Panc1 (cell line): Measurements from ENCODE around the gene NPB. TPM values are rescaled to one million over a fixed set of nuclear protein-coding genes. Genes with fewer than 3 reads are reported as not detected.

Source experiments
- ATAC-seq: fragments of 200-7000 bp; cut with Tn5 transposase; 2 replicates; pipeline ENCODE4 v1.9.1; 2020; ENCODE audit warnings: mild to moderate bottlenecking, moderate library complexity
- BruUV-seq: library from RNA; stranded (reverse); fragments of 400-500 nt; replicated peaks from 2 replicates; lab custom pipeline; 2021; lab: Mats Ljungman, UMichigan
- CTCF ChIA-PET: fragments of 300-600 bp; sonication (Branson Sonifier 250); formaldehyde crosslinking; loops from one replicate; lab custom pipeline; 2022; ENCODE audit warnings: antibody characterized with exemption; lab: Charles Lee
- POLR2A ChIA-PET: fragments of 300-600 bp; sonication (Branson Sonifier 250); formaldehyde crosslinking; loops from one replicate; lab custom pipeline; 2022; ENCODE audit warnings: antibody characterized with exemption; lab: Charles Lee
- DNase-seq: peaks from one replicate; pipeline ENCODE4 v3.0.0-alpha.2; 2010; ENCODE audit warnings: low read depth, low spot score
- H3K27ac ChIP-seq: 2 replicates; pipeline ENCODE4 v1.5.1; 2011; ENCODE audit warnings: mild to moderate bottlenecking, low read length, inconsistent platforms
- H3K27me3 ChIP-seq: fragments of 200-500 bp; sonication (Bioruptor generic); 2 replicates; pipeline ENCODE4 v1.6.0; 2014; ENCODE audit warnings: low read length, inconsistent platforms; ENCODE audit not compliant: control insufficient read depth, insufficient read depth
- H3K36me3 ChIP-seq: fragments of 200-500 bp; sonication (Bioruptor generic); 2 replicates; pipeline ENCODE4 v1.5.1; 2014; ENCODE audit warnings: inconsistent platforms, mild to moderate bottlenecking, low read length, moderate library complexity; ENCODE audit not compliant: control insufficient read depth, insufficient read depth
- H3K4me1 ChIP-seq: 2 replicates; pipeline ENCODE4 v1.5.1; 2011; ENCODE audit warnings: inconsistent platforms, mild to moderate bottlenecking, low read length, moderate library complexity; ENCODE audit not compliant: control insufficient read depth, insufficient read depth
- H3K4me3 ChIP-seq, 2 experiments: 2 replicates each; pipeline ENCODE4 v1.5.1; 2011 to 2012; ENCODE audit warnings: low read depth in 2 of 2, low read length in 2 of 2, mild to moderate bottlenecking in 2 of 2, inconsistent platforms in 1 of 2, moderate library complexity in 1 of 2
- H3K9me3 ChIP-seq: fragments of 200-500 bp; sonication (Bioruptor generic); 2 replicates; pipeline ENCODE4 v1.5.1; 2014; ENCODE audit warnings: low read depth, mild to moderate bottlenecking, inconsistent platforms, low read length, moderate library complexity; ENCODE audit not compliant: control insufficient read depth, insufficient read depth
- CTCF ChIP-seq: fragments of 450-650 bp; IDR thresholded peaks from 2 replicates; pipeline ENCODE4 v1.5.1; 2017; ENCODE audit warnings: mild to moderate bottlenecking
- POLR2AphosphoS5 ChIP-seq: IDR thresholded peaks from 2 replicates; pipeline ENCODE4 v1.6.1; 2012; ENCODE audit warnings: mild to moderate bottlenecking, low read depth, low read length, moderate library complexity
- REST ChIP-seq, 2 experiments: IDR thresholded peaks; 2 replicates each; pipeline ENCODE4 v1.6.1; 2011 to 2012; ENCODE audit warnings: low read depth in 2 of 2, control low read depth in 1 of 2, low read length in 1 of 2, mild to moderate bottlenecking in 1 of 2, moderate library complexity in 1 of 2; ENCODE audit not compliant: insufficient read depth in 1 of 2
- SIN3A ChIP-seq: IDR thresholded peaks from 2 replicates; pipeline ENCODE4 v1.6.1; 2012; ENCODE audit warnings: low read depth, mild to moderate bottlenecking, low read length, moderate library complexity, borderline replicate concordance; ENCODE audit not compliant: insufficient read depth
- TCF7L2 ChIP-seq: IDR thresholded peaks from 2 replicates; pipeline ENCODE4 v1.6.1; 2011; ENCODE audit warnings: mild to moderate bottlenecking, low read depth, low read length, inconsistent platforms
- in situ Hi-C: cut with HindIII; loops from 2 replicates; pipeline ENCODE4 v1.10.0; 2016; ENCODE audit warnings: low sequenced_read_pairs, low pct_unique_long_range_greater_than_20kb
- intact Hi-C: fragments of 100-400 bp; cut with micrococcal nuclease; formaldehyde crosslinking; loops from one replicate; pipeline ENCODE4 v1.10.0; 2022; ENCODE audit not compliant: unreplicated experiment
- total RNA-seq: library from RNA; stranded (reverse); gene quantifications from one replicate; pipeline ENCODE4 v1.2.1, GENCODE V29; 2021; ENCODE audit not compliant: unreplicated experiment

Gene NPB
- total RNA-seq, 1 experiment from 2014 or later = 3.9 TPM

GRCh38 chr17:81920612-81921536 is 18.8 kb downstream of the NPB start:
- TF ChIP-seq SIN3A (no peak), CTCF (no peak), REST (IDR thresholded peaks at IDR 0.05; ENCODE audit: insufficient read depth in 1 of 2, low read depth in 2 of 2, low read length in 1 of 2) (no peak), POLR2AphosphoS5 (no peak)
- Histone ChIP-seq H3K4me1 (peaks cover 70% of the 10 kb centered on the region), H3K9me3 (no peaks in the 10 kb centered on the region), H3K36me3 (peaks cover 12% of the 10 kb centered on the region; the same call in 1 of the 2 replicates), H3K4me3 (no peak overlapping the region), H3K27ac (peak overlapping the region; percentile 59), H3K27me3 (no peaks in the 10 kb centered on the region)
- intact Hi-C loops (no loop called here), in situ Hi-C loops (no loop called here)
- DNase-seq = no peak
- no peak for ATAC-seq
- CTCF ChIA-PET = no interaction called here
- POLR2A ChIA-PET = no interaction called here
- no TSS peak for BruUV-seq

GRCh38 chr17:81921537-81921862 is 19.5 kb downstream of the NPB start:
- BruUV-seq = TSS peak; percentile 28
- ChIA-PET POLR2A (no interaction called here), CTCF (no interaction called here)
- Histone ChIP-seq H3K27me3 (no peaks in the 10 kb centered on the region), H3K27ac (peak overlapping the region; percentile 59; the same call in 1 of the 2 replicates), H3K4me1 (peaks cover 65% of the 10 kb centered on the region), H3K36me3 (peaks cover 12% of the 10 kb centered on the region; the same call in 1 of the 2 replicates), H3K9me3 (no peaks in the 10 kb centered on the region), H3K4me3 (no peak overlapping the region)
- intact Hi-C loops (no loop called here), in situ Hi-C loops (no loop called here)
- DNase-seq (no peak), ATAC-seq (no peak)
- no peak for TF ChIP-seq CTCF
- no peak for TF ChIP-seq REST (IDR thresholded peaks at IDR 0.05; ENCODE audit: insufficient read depth in 1 of 2, low read depth in 2 of 2, low read length in 1 of 2)
- no peak for TF ChIP-seq TCF7L2
